ENCODE measurements around the gene PPM1K. TPM values are rescaled to one million over a fixed set of nuclear protein-coding genes. Genes with fewer than 3 reads are reported as not detected.

Gene PPM1K
- total and polyA plus RNA-seq, 2 experiments from 2014 or later = 9.1 to 12.0 TPM

DNA sequence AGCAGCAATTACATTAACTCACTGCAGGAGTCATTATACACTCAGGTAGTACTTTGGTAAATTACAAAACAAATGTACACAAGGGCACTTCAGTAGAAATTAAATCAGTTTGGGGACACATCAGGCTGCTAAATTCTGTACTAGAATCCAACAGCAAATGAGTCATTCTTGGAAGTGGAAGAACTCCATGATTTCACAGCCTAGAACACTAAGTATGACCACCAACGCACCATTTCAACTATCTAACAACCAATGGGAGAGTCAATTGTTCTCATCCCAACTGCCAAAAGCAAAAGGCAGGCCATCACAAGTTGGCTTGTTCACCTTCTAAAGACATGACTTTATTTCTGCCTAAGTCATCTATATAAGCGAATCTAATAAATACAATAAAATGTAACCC is 26.6 kb downstream of the PPM1K start (continued):
- TF ChIP-seq, protein P1, sequence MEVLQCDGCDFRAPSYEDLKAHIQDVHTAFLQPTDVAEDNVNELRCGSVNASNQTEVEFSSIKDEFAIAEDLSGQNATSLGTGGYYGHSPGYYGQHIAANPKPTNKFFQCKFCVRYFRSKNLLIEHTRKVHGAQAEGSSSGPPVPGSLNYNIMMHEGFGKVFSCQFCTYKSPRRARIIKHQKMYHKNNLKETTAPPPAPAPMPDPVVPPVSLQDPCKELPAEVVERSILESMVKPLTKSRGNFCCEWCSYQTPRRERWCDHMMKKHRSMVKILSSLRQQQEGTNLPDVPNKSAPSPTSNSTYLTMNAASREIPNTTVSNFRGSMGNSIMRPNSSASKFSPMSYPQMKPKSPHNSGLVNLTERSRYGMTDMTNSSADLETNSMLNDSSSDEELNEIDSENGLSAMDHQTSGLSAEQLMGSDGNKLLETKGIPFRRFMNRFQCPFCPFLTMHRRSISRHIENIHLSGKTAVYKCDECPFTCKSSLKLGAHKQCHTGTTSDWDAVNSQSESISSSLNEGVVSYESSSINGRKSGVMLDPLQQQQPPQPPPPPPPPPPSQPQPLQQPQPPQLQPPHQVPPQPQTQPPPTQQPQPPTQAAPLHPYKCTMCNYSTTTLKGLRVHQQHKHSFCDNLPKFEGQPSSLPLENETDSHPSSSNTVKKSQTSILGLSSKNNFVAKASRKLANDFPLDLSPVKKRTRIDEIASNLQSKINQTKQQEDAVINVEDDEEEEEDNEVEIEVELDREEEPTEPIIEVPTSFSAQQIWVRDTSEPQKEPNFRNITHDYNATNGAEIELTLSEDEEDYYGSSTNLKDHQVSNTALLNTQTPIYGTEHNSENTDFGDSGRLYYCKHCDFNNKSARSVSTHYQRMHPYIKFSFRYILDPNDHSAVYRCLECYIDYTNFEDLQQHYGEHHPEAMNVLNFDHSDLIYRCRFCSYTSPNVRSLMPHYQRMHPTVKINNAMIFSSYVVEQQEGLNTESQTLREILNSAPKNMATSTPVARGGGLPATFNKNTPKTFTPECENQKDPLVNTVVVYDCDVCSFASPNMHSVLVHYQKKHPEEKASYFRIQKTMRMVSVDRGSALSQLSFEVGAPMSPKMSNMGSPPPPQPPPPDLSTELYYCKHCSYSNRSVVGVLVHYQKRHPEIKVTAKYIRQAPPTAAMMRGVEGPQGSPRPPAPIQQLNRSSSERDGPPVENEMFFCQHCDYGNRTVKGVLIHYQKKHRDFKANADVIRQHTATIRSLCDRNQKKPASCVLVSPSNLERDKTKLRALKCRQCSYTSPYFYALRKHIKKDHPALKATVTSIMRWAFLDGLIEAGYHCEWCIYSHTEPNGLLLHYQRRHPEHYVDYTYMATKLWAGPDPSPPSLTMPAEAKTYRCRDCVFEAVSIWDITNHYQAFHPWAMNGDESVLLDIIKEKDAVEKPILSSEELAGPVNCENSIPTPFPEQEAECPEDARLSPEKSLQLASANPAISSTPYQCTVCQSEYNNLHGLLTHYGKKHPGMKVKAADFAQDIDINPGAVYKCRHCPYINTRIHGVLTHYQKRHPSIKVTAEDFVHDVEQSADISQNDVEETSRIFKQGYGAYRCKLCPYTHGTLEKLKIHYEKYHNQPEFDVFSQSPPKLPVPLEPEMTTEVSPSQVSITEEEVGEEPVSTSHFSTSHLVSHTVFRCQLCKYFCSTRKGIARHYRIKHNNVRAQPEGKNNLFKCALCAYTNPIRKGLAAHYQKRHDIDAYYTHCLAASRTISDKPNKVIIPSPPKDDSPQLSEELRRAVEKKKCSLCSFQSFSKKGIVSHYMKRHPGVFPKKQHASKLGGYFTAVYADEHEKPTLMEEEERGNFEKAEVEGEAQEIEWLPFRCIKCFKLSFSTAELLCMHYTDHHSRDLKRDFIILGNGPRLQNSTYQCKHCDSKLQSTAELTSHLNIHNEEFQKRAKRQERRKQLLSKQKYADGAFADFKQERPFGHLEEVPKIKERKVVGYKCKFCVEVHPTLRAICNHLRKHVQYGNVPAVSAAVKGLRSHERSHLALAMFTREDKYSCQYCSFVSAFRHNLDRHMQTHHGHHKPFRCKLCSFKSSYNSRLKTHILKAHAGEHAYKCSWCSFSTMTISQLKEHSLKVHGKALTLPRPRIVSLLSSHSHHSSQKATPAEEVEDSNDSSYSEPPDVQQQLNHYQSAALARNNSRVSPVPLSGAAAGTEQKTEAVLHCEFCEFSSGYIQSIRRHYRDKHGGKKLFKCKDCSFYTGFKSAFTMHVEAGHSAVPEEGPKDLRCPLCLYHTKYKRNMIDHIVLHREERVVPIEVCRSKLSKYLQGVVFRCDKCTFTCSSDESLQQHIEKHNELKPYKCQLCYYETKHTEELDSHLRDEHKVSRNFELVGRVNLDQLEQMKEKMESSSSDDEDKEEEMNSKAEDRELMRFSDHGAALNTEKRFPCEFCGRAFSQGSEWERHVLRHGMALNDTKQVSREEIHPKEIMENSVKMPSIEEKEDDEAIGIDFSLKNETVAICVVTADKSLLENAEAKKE (CRISPR knock-in tag; IDR thresholded peaks at IDR 0.05) = no peak
- TF ChIP-seq, protein P2, sequence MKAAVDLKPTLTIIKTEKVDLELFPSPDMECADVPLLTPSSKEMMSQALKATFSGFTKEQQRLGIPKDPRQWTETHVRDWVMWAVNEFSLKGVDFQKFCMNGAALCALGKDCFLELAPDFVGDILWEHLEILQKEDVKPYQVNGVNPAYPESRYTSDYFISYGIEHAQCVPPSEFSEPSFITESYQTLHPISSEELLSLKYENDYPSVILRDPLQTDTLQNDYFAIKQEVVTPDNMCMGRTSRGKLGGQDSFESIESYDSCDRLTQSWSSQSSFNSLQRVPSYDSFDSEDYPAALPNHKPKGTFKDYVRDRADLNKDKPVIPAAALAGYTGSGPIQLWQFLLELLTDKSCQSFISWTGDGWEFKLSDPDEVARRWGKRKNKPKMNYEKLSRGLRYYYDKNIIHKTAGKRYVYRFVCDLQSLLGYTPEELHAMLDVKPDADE (IDR thresholded peaks at IDR 0.05) = no peak

DNA sequence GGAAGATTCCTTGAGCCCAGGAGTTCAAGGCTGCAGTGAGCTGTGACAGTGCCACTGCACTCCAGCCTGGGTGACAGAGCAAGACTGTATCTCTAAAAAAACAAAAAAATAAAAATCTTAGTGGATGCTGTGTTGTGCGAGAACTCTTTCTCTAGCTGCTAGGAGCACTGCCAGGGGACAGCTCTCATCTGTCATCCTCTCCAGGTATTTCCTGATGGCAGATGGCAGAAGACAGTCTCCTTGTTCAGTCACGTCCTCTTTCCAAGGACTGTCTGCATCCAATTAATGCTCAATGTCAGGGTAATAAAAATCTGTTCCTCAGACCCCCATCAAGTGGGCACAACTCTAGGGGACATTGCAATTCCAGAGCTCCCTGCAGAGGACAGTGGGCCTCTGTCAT is 29.2 kb downstream of the PPM1K start:
- H3K27me3 Mint-ChIP-seq (ENCODE audit: insufficient read depth, low read depth, poor library complexity) = peaks cover 4% of the 10 kb centered on the region
- Histone ChIP-seq H4K20me1 (replicated peaks; ENCODE audit: insufficient read depth) (no peaks in the 10 kb centered on the region), H3K27ac (ENCODE audit: low read depth) (no peak overlapping the region), H3K27me3 (ENCODE audit: insufficient read depth) (no peaks in the 10 kb centered on the region), H3K4me2 (no peak overlapping the region), H2AFZ (no peak overlapping the region), H3K4me3 (no peak overlapping the region), H3K9me2 (ENCODE audit: insufficient read depth) (no peaks in the 10 kb centered on the region), H3K79me2 (replicated peaks; ENCODE audit: insufficient read depth) (no peaks in the 10 kb centered on the region), H3K36me3 (ENCODE audit: insufficient read depth) (no peaks in the 10 kb centered on the region), H3K4me1 (ENCODE audit: insufficient read depth) (no peaks in the 10 kb centered on the region), H3F3A (replicated peaks; ENCODE audit: low read depth) (no peaks in the 10 kb centered on the region)
- no peaks in the 10 kb centered on the region for H3K9me3 Mint-ChIP-seq
- DNase-seq (ENCODE audit: low spot score) = no peak
- no peak overlapping the region for H3K4me3 Mint-ChIP-seq
- no peak for ATAC-seq
- H3K27ac Mint-ChIP-seq = no peak overlapping the region
- H3K36me3 Mint-ChIP-seq (ENCODE audit: low read depth) = no peaks in the 10 kb centered on the region
- H3K4me1 Mint-ChIP-seq = no peaks in the 10 kb centered on the region
- TF ChIP-seq, protein P2 (IDR thresholded peaks at IDR 0.05) = no peak
- TF ChIP-seq, protein P3, sequence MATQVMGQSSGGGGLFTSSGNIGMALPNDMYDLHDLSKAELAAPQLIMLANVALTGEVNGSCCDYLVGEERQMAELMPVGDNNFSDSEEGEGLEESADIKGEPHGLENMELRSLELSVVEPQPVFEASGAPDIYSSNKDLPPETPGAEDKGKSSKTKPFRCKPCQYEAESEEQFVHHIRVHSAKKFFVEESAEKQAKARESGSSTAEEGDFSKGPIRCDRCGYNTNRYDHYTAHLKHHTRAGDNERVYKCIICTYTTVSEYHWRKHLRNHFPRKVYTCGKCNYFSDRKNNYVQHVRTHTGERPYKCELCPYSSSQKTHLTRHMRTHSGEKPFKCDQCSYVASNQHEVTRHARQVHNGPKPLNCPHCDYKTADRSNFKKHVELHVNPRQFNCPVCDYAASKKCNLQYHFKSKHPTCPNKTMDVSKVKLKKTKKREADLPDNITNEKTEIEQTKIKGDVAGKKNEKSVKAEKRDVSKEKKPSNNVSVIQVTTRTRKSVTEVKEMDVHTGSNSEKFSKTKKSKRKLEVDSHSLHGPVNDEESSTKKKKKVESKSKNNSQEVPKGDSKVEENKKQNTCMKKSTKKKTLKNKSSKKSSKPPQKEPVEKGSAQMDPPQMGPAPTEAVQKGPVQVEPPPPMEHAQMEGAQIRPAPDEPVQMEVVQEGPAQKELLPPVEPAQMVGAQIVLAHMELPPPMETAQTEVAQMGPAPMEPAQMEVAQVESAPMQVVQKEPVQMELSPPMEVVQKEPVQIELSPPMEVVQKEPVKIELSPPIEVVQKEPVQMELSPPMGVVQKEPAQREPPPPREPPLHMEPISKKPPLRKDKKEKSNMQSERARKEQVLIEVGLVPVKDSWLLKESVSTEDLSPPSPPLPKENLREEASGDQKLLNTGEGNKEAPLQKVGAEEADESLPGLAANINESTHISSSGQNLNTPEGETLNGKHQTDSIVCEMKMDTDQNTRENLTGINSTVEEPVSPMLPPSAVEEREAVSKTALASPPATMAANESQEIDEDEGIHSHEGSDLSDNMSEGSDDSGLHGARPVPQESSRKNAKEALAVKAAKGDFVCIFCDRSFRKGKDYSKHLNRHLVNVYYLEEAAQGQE (IDR thresholded peaks at IDR 0.05; ENCODE audit: unreplicated experiment) = no peak
- TF ChIP-seq EZH2 (IDR thresholded peaks at IDR 0.05; ENCODE audit: low read depth, unreplicated experiment) (no peak), ZNF331 (CRISPR knock-in tag; IDR thresholded peaks at IDR 0.05; ENCODE audit: low read depth) (no peak), JUNB (IDR thresholded peaks at IDR 0.05; ENCODE audit: unreplicated experiment) (no peak)

Data from GM23338 (cell line).